Breast epithelium (tissue), 4 donors: ENCODE measurements around the gene GCC1. TPM values are rescaled to one million over a fixed set of nuclear protein-coding genes. Genes with fewer than 3 reads are reported as not detected.

Source experiments
- DNase-seq, 2 donors: peaks; one replicate each; pipeline ENCODE4 v3.0.0-alpha.2; 2019; ENCODE audit warnings: low spot score in 2 of 2
- H3K27ac ChIP-seq, 2 donors: fragments of 200-600 bp; sonication (generic) in 1 of 2; one replicate each; pipeline ENCODE4 v1.5.1; 2016 to 2019; ENCODE audit warnings: mild to moderate bottlenecking in 1 of 2
- H3K27me3 ChIP-seq, 2 donors: fragments of 200-600 bp; sonication (generic) in 1 of 2; one replicate each; pipeline versions ENCODE4 v1.5.1 to v1.6.0; 2017 to 2019; ENCODE audit warnings: control low read depth in 1 of 2, mild to moderate bottlenecking in 1 of 2
- H3K36me3 ChIP-seq: fragments of 200-600 bp; one replicate; pipeline ENCODE4 v1.5.1; 2019
- H3K4me1 ChIP-seq, 2 donors: fragments of 200-600 bp; sonication (generic); one replicate each; pipeline ENCODE4 v1.5.1; 2016 to 2019; ENCODE audit warnings: control low read depth in 1 of 2
- H3K4me3 ChIP-seq, 3 donors: fragments of 200-600 bp; sonication (generic); 1 replicate in 2 of 3; 2 replicates in 1 of 3; pipeline ENCODE4 v1.5.1; 2016 to 2019; ENCODE audit warnings: mild to moderate bottlenecking in 3 of 3, moderate library complexity in 2 of 3
- H3K9me3 ChIP-seq, 2 donors: fragments of 200-600 bp; sonication (generic) in 1 of 2; one replicate each; pipeline ENCODE4 v1.5.1; 2016 to 2019; ENCODE audit warnings: control low read depth in 1 of 2
- POLR2A ChIP-seq: fragments of 450-650 bp; IDR thresholded peaks from one replicate; pipeline ENCODE4 v1.6.1; 2016; ENCODE audit warnings: antibody characterized with exemption, mild to moderate bottlenecking, moderate library complexity
- POLR2AphosphoS5 ChIP-seq, 3 donors: sonication (generic); formaldehyde crosslinking; IDR thresholded peaks; one replicate each; pipeline ENCODE4 v1.6.1; 2017; ENCODE audit warnings: antibody characterized with exemption in 3 of 3
- intact Hi-C: fragments of 100-400 bp; cut with DNase I; formaldehyde crosslinking; loops from one replicate; pipeline ENCODE4 v1.15.1; 2023; ENCODE audit warnings: low total_unique reads
- total RNA-seq, 3 donors: library from RNA; depleted of rRNA; stranded (reverse); fragments of >200 nt; gene quantifications; one replicate each; pipeline ENCODE4 v1.1.0, GENCODE V29; 2016
- TF ChIP-seq, protein P1 (sequence below), 3 donors: fragments of 450-650 bp; IDR thresholded peaks; one replicate each; pipeline ENCODE4 v1.5.1; 2016 to 2017; ENCODE audit warnings: antibody characterized with exemption in 3 of 3, mild to moderate bottlenecking in 3 of 3, moderate library complexity in 3 of 3

Gene GCC1
- total RNA-seq, 3 donors from 2014 or later, result 17.8 to 23.6 (median 19.0) TPM

GRCh38 chr7:127584648-127585043 lies 750 bp downstream of the GCC1 start:
- intact Hi-C loops, result no loop called here
- no peak for DNase-seq
- no peaks in the 10 kb centered on the region for H3K36me3 ChIP-seq
- TF ChIP-seq POLR2A (no peak), POLR2AphosphoS5 (IDR thresholded peaks at IDR 0.05) (no peak)
- H3K9me3 ChIP-seq, result no peaks in the 10 kb centered on the region
- H3K27me3 ChIP-seq, result no peaks in the 10 kb centered on the region
- H3K4me3 ChIP-seq, result peak overlapping the region; percentile 88 to 98 (median 97)
- peak overlapping the region; percentile 92 for H3K27ac ChIP-seq
- H3K4me1 ChIP-seq, result peaks cover 0 to 13% of the 10 kb centered on the region in 2 donors

DNA sequence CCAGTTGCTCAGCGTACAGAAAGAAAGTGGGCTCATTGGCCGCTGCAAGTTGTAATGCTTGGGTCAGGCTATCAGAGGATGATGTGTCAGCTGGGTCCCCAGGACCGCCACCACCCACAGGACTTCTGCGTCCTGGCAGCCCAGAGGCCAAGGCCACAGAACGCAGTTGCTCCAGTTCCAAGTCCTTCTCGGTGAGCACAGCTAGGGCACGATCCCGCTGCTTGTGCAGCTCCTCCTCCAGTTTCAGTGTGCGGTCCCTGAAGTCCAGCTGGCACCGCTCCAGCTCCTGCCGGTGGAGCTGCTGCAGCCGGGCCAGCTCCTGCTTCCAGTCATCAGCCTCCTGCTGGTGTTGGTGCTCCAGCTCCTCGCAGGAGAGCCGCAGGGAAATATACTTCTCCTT lies 3.0 kb downstream of the GCC1 start:
- Histone ChIP-seq H3K9me3 (no peaks in the 10 kb centered on the region), H3K4me3 (no peak overlapping the region), H3K27ac (no peak overlapping the region), H3K36me3 (no peaks in the 10 kb centered on the region), H3K27me3 (no peaks in the 10 kb centered on the region), H3K4me1 (peaks cover 0 to 16% of the 10 kb centered on the region in 2 donors)
- TF ChIP-seq POLR2A, result no peak
- TF ChIP-seq, protein P1, sequence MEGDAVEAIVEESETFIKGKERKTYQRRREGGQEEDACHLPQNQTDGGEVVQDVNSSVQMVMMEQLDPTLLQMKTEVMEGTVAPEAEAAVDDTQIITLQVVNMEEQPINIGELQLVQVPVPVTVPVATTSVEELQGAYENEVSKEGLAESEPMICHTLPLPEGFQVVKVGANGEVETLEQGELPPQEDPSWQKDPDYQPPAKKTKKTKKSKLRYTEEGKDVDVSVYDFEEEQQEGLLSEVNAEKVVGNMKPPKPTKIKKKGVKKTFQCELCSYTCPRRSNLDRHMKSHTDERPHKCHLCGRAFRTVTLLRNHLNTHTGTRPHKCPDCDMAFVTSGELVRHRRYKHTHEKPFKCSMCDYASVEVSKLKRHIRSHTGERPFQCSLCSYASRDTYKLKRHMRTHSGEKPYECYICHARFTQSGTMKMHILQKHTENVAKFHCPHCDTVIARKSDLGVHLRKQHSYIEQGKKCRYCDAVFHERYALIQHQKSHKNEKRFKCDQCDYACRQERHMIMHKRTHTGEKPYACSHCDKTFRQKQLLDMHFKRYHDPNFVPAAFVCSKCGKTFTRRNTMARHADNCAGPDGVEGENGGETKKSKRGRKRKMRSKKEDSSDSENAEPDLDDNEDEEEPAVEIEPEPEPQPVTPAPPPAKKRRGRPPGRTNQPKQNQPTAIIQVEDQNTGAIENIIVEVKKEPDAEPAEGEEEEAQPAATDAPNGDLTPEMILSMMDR (IDR thresholded peaks at IDR 0.05), result no peak
- TF ChIP-seq POLR2AphosphoS5 (IDR thresholded peaks at IDR 0.05), result no peak
- no peak for DNase-seq
- intact Hi-C loops, result no loop called here

DNA sequence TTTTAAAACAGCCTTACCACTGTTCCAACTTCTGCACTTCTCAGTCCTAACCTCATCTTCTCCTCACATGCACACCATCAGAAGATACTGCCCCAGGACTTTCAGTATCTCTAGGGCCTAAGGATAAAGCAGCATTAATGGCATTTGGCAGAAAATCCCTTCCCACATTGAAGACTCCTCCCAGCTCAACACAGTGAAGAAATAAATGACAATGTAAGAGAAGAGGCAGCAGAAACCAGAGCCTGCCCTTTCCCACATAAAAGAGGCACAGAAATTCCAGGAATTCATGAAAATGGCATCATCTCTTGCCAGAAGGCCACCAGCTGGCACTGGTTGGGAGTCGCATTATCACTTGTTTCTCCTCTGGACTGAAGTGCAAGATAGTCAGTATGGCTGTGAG lies 3.7 kb downstream of the GCC1 start:
- Histone ChIP-seq H3K36me3 (no peaks in the 10 kb centered on the region), H3K9me3 (no peaks in the 10 kb centered on the region), H3K27me3 (no peaks in the 10 kb centered on the region), H3K27ac (no peak overlapping the region), H3K4me1 (peaks cover 0 to 16% of the 10 kb centered on the region in 2 donors), H3K4me3 (no peak overlapping the region)
- DNase-seq, result no peak
- intact Hi-C loops, result no loop called here
- no peak for TF ChIP-seq POLR2AphosphoS5 (IDR thresholded peaks at IDR 0.05)
- TF ChIP-seq, protein P1 (IDR thresholded peaks at IDR 0.05), result no peak
- no peak for TF ChIP-seq POLR2A

DNA sequence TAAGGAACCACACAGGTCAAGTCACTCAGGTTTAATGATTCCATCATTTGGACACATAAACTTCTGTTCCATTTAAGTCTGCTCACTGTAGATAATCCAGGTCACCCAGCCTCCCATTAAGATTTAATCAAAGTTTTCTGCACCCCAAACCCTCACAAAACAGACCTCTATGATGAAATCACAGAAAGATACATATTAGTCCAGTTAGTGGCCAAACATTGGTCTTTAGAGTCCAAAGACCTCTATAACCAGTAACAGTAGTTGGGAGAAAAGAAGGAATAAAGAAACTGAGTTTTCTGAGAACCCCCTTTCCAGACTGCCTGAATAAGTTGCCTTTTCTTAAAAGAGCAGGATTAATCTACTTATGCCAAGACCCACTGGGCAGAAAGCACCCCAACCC lies 4.8 kb downstream of the GCC1 start:
- no peak for TF ChIP-seq POLR2A
- TF ChIP-seq POLR2AphosphoS5 (IDR thresholded peaks at IDR 0.05), result no peak
- TF ChIP-seq, protein P1 (IDR thresholded peaks at IDR 0.05), result no peak
- DNase-seq, result no peak
- Histone ChIP-seq H3K27ac (no peak overlapping the region), H3K4me3 (no peak overlapping the region), H3K9me3 (no peaks in the 10 kb centered on the region), H3K27me3 (no peaks in the 10 kb centered on the region), H3K36me3 (no peaks in the 10 kb centered on the region), H3K4me1 (peaks cover 0 to 16% of the 10 kb centered on the region in 2 donors)
- intact Hi-C loops, result no loop called here

DNA sequence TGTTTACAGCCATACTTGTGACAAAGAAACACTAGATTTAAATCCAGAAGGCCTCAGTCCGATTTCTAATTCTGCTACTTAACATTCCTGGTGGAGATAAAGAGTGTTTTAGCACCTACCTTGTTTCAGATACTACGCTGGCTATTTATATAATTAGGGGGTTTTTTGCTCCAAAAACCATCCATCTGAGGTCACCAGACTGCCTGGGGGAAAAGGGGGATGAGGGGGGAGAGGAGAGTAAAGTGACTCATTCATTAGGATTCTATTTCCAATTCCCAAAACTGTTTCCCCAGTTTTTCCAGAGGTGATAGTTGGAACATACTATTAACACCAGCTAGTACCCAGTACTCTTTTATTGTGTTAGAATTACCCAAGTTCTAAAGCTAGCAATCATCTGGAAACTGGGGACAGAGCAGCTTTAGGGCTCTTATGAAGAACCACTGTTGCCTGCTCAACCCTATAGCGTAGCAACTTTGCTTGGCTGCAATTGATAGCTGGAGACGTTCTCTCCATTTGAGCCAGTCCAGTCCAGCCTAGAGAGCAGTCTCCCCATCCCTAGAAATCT lies 6.6 kb downstream of the GCC1 start:
- TF ChIP-seq, protein P1 (IDR thresholded peaks at IDR 0.05), result no peak
- TF ChIP-seq POLR2AphosphoS5 (IDR thresholded peaks at IDR 0.05) (no peak), POLR2A (no peak)
- intact Hi-C loops, result no loop called here
- H3K27ac ChIP-seq, result peak overlapping the region in 1 of 2 donors; percentile 16
- H3K4me3 ChIP-seq, result no peak overlapping the region
- H3K4me1 ChIP-seq, result peaks cover 0 to 7% of the 10 kb centered on the region in 2 donors
- no peaks in the 10 kb centered on the region for H3K36me3 ChIP-seq
- H3K9me3 ChIP-seq, result no peaks in the 10 kb centered on the region
- no peak for DNase-seq
- no peaks in the 10 kb centered on the region for H3K27me3 ChIP-seq
